GM21737 (cell line): Measurements from ENCODE around the gene COL9A3.
A peak's percentile ranks its signal among the peaks of the same experiment; 100 is the strongest.

ENCODE experiments used
- ATAC-seq: cut with Tn5 transposase; IDR thresholded peaks from one replicate; pipeline ENCODE4 v1.9.1; 2021; ENCODE audit warnings: mild to moderate bottlenecking, moderate library complexity; ENCODE audit not compliant: unreplicated experiment

Gene COL9A3

DNA sequence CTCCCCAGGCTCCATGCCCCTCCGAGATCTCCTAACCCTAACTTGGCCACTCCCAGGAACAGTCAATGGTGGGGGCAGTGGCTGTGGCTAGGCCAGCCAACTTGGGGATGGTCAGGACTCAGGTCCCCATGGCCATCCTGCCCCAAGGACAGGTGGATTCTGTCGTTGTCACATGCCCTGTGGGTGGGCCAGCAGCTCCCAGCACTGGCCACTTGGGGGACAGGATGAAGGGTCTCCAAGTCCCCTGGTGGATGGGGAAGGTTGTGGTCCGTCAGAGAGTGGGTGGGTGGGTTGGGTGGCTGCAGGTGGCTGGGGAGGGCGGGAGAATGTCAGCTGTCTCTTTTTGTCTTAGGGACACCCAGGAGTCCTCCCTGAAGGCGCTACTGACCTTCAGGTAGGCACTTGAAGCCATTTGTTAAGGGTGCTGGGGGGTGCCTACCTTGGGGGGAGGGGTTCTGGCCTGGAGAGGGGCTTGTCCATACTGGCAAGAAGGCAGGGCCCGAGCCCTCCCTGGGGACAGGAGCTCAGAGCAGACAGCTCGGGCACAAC is 5.5 kb downstream of the COL9A3 start:
- no peak for ATAC-seq

DNA sequence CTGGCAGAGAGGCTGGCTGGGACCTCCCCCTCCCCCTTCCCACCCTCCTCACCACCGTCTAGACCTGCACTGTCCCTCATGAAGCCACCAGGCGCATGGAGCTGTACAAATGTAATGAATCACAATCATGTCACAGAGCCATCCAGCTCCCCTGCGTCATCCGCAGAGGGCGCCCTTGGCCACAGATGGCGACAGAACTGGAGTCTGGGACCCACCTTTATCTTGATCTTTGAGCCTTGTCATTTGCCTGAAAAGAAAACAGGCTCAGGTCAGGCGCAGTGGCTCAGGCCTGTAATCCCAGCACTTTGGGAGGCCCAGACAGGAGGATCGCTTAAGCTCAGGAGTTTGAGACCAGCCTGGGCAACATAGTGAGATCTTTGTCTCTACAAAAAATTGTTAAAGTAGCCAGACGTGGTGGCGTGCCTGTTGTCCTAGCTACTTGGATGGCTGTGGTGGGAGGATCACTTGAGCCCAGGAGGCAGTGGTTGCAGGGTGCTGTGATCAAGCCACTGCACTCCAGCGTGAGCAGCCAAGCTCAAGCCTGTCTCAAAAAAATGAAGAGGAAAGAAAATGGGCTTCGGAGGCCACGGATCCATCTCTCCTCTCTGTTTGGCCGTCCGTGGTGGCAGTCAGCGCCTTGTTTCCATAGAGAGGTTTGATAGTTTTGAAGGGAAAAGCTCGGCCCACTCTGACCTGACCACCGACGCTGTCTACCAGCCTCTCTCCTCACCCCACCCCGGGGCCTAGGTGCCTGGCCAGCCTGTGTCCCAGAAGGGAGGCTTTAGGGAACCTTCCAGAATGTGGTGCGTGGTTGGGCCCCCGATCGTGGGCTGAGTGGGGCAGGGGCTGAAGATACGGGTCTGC is 6.2 kb downstream of the COL9A3 start:
- no peak for ATAC-seq

DNA sequence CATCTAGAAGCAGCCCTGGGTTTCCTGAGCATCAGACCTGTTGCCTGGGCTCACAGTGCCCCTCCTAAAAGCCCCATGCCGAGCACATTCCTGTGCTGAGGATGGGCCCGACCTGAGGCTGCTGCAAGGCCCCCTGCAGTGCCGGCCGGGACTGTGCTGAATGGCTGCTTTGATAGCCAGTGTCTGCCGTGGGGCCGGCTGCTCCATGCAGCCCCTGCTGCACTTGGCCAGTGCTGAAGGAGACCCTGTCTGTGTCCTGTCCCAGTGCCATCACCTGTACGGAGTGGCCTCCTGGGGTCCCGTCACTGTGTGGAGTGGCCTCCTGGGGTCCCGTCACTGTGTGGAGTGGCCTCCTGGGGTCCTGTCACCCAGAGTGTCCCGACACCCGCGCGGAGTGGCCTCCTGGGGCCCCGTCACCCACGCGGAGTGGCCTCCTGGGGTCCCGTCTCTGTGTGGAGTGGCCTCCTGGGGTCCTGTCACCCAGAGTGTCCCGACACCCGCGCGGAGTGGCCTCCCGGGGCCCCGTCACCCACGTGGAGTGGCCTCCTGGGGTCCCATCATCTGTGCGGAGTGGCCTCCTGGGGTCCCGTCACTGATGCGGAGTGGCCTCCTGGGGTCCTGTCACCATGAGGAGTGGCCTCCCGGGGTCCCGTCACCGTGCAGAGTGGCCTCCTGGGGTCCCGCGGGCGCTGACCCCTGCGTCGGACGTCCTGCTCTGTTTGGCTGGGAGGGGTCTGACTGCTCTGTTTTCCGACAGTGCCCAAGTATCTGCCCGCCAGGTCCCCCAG is 7.0 kb downstream of the COL9A3 start:
- no peak for ATAC-seq

DNA sequence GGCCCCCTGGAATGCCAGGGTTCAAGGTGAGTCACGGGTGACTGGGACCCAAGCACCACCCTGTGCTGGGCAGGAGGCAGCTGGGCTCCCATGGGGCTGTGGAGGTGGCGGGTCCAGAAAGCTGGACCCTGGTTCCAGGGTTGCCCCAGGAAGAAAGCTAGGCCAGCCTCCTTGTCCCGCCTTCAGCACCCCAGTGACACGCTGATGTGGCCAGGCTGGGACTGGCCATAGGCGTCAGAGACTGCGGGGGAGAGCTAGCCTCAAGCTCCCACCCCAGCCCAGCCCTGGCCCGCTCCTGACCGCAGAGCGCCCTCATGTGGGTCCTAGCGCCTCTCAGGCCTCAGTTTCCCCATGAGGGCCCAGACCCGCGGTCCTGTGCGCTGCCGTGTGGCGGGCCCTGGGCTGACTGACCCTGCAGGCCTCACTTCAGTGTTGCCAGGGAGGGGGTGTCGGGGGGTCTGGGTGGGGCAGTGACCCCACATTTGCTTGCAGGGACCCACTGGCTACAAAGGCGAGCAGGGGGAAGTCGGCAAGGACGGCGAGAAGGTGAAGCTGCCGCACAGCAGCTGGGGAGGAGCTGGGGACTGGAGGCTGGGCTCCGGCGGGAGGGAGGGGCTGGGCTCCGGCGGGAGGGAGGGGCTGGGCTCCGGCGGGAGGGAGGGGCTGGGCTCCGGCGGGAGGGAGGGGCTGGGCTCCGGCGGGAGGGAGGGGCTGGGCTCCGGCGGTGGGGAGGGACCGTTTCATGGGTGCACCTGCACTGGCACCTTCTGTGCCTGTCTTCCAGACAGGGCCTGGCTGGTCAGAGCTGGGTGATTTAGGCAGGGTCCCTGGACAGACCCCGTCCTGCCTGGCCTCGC is 7.9 kb downstream of the COL9A3 start:
- no peak for ATAC-seq

DNA sequence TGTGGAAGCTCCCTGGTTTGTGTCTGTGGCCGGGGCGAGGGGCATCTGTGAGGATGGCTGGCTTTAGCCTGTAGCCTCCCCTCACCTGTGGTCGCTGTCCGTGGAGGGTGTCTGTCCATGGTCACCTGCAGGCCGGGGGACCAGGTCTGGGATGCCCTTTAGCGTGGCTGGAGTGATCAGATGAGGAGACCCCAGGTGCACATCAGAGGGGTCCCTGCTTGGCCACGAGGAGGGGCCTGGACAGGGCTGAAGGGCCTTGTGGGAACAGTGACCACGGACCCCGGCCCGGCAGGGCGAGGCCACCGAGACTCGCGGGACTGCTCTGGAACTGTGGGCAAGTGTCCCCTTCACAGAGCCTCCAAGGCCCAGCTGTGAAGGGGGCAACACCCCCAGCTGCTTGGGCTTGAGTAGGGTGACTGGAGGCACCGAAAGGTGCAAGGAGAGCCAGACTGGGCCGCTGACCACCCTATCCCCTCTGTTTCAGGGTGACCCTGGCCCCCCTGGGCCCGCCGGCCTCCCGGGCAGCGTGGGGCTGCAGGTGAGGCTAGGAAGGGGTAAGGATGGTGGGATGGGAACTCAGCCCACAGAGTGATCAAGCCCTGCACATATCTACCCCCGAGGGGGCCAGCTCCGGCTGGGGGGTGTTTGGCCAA is 8.6 kb downstream of the COL9A3 start:
- no peak for ATAC-seq

DNA sequence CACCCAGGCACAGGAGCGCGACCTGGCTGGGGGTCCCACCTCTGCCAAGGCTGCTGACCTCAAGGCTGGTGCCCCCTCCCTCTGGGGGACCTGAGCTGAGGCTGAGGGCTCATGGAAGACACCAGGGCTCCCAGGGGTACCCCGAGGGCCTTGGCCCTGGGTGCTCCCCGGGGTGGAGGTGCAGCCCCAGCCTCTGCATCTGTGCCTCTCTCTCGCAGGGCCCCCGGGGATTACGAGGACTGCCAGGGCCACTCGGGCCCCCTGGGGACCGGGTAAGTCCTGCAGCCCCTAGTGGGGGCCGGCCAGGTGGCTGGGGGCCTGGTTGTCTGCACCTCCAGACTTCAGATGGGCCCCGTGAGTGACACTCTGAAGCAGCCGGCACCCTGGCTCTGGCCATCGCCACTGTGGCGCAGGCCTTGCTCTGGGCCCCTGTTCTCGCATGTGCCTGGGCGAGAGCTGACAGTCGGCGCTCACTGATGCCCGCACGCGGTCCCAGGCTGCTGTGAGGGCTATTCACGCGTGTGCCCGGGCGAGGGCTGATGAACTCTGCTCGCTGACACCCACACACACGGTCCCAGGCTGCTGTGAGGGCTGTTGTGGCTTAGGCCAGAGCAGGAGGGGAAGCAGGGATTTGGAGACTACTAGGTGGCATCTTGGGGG is 9.3 kb downstream of the COL9A3 start:
- ATAC-seq, result no peak

DNA sequence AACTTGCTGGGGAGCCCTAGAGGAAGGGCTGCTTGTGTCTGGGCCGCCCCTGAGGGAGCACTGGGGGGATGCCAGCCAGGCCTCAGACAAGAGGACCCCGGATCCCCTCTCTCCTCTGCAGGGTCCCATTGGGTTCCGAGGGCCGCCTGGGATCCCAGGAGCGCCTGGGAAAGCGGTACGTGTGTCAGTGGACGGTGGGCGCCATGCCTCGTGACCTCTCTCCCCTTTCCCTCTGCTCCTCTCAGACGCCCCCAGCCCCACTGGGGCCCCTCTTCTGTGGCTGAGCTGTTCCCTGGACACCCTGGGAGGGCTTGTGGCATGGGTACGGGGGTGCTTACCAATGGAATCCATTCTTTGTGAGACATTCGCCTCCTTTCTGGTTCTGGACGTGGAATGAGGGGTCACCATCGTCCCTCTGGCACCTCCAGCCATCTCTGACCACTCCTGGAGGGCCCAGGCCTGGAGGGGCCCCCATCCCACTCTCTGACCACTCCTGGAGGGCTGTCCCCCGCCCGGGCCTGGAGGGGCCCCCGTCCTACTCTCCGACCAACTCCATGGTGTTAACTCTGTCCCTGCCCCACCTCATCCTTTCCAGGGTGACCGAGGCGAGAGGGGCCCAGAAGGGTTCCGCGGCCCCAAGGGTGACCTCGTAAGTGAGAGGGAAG is 9.9 kb downstream of the COL9A3 start:
- ATAC-seq, result no peak

DNA sequence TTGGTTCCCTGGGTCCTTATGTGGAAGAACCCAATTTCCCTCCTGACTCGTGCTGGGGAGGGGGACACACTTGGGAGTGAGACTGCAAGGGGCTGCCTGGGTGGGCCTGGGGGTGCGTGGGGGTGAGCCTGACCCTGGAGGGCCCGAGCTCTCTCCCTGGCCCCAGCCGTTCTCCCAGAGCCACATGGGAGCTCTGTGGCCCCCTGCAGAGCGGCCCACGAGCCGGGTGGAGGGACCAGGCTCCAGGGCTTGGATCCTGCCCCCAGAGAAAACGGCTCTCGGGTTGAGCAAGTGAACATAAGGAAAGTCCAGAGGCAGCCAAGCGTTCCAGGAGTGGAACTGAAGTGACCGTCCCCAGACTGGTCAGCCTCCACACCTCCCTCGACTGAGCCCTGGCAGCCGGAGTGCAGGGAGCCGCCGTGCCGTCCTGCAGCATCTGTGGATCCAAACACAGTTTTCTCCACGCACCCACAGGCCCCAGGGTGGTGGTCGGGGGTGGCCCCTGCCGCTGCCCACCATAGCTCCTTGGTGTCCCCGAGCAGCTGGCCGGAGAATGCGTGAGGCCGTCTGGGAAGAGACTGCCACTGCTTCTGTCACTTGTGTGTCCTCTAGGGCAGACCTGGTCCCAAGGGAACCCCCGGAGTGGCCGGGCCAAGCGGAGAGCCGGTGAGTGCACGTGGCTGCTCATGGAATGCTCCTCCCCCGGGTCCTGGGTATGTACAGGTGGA is 10.6 kb downstream of the COL9A3 start:
- ATAC-seq, result no peak

DNA sequence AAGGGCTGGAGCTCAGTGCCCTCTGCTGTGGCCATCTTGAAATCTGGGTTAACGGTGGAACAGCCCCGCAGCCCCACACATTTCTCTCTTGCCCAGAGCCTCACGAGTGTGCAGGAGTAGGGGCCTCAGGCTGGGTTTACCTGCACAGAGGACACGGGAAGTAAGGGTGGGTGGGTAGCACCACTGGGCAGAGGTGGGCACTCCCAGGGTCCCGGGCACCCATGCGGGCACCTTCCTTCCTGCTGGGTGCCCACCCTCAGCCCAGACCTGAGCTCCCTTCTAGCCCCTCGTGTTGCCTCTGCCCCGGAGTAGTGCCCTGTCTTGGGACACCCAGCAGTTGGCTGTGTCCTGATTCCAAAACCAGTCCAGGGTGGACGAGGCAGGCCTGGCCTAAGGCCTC is 11.2 kb downstream of the COL9A3 start:
- no peak for ATAC-seq

DNA sequence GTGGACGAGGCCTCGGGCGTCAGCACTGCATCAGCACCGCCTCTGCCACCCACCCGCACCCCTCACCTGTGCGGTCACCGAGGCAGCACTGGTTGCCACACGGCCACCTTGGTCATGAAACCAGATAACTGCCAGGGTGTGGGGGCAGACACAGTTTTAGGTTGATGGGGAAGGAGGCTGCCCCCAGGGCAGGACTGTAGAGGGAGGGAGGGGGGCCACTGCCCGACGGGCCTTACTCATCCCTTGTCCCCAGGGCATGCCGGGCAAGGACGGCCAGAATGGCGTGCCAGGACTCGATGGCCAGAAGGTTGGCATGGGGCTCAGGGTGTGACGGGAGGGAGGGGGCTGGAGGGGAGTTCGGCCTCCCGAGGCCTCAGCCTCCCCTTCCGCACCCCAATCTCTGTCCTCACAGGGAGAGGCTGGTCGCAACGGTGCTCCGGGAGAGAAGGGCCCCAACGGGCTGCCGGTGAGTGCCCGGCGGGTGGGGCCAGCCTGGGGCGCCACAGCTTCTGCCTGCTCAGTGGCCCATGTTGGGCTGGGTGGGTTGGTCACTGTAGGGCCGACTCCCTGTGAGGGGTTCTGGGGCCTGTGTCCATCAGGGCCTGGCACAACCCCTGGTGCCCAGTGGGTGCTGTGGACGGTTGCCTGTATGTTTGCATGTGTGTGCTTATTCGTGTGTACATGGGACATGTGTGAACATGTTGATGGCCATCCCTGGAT is 11.8 kb downstream of the COL9A3 start:
- ATAC-seq, result no peak

DNA sequence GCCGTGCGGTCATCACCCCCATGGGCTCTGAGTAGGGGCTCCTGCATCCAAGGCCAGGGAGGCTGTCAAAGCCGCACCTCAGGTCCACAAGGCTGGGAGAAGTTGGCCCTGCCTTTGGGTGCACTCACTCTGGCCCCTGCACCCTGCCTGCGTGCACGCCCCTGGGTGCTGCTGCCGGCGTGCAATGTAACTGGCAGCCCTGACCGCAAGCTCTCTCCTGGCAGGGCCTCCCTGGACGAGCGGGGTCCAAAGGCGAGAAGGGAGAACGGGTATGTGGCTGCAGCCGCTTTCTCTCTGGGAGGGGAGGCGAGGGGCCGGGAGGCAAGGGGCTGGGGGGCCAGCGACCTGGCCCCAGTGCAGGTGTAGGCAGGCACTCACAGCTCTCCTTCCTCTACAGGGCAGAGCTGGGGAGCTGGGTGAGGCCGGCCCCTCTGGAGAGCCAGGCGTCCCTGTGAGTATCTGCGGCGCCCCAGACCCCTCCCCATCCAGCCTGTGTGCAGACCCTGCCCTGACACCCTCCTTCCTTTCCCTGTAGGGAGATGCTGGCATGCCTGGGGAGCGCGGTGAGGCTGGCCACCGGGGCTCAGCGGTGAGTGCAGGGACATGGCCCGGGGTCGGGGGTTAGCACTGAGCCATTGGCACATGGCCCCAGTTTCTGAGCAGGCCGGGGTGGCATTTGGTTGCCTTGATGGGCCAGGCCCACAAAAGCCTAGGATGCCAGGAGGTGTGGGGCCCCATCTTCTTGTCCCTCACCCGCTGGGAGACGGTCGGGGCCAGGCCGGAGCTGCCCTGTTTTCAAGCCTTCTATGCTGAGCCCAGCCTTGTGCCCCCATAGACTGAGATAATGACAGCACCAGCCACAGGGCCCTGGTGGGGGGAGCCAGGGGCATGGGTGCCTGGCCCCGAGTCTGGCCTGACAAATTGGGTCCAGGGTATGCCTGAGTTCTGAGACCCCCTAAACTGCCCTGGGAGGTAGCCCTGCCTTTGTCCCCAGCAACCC is 12.7 kb downstream of the COL9A3 start:
- no peak for ATAC-seq

DNA sequence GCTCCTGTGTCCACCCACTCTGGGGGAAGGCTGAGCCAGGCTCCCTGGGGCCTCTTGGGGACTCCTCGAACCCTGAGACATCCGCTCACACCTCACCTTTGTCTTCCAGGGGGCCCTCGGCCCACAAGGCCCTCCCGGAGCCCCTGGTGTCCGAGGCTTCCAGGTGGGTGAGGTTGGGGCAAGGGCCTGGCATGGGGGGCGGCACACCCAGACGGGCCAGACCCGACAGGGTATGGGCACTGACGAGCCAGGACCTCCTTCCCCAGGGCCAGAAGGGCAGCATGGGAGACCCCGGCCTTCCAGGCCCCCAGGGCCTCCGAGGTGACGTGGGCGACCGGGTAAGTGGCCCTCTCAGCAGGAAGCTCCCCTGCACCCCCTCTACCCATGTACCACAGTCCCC is 13.4 kb downstream of the COL9A3 start:
- ATAC-seq, result no peak

DNA sequence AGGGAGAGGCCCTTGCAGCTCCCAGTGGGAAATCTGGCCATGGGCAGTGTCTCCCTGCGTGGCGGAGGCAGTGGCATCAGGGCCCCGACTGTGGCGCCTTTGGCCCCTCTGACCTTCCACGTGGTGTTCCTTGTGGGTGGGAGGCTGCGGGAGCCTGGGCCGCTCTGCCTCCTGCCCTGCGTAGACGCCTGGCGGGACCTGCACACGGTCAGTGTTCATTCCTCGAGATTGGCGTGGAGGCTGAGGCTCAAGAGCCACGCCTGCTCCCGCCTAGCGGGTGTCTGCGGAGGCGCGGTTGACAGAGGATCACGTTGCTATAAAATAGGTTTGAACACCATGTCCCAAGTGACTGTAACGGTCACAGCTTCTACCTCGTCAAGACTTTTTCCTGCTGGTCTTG is 14.0 kb downstream of the COL9A3 start:
- no peak for ATAC-seq

DNA sequence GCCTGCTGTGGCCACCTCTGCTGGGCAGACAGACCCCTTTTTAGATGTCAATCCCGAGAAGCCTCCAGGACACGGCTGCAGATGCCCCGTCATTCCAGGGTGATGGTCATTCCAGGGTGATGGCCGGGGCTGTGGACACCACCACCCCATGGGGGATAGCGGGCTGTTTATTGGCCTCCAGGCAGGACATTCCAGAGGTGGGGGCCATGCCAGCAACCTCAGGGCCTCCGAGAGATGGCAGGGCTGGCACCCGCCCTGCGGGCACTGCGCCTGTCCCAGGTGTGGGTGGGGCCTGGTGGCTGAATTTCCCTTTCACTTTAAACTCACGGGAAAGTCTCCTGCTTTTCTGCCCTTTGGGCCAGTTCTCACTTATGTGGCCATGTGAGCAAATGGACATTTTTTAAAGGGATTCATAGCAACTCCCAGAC is 14.5 kb downstream of the COL9A3 start:
- no peak for ATAC-seq

DNA sequence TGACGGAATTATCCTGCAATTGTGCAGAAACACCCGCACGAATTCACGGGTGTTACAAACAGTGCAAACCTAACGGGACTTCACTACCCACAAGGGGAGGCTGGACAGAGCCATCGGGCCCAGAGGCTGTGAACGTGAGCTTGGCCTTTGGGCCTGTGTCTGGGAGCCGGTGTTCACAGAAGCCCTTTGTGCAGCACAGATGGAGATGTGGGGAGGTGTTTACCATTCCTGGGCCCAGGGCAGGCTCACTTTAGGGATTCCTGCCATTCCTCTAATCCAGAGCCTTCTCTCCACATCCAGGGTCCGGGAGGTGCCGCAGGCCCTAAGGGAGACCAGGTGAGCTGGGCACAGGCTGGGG is 15.0 kb downstream of the COL9A3 start:
- ATAC-seq, result no peak

DNA sequence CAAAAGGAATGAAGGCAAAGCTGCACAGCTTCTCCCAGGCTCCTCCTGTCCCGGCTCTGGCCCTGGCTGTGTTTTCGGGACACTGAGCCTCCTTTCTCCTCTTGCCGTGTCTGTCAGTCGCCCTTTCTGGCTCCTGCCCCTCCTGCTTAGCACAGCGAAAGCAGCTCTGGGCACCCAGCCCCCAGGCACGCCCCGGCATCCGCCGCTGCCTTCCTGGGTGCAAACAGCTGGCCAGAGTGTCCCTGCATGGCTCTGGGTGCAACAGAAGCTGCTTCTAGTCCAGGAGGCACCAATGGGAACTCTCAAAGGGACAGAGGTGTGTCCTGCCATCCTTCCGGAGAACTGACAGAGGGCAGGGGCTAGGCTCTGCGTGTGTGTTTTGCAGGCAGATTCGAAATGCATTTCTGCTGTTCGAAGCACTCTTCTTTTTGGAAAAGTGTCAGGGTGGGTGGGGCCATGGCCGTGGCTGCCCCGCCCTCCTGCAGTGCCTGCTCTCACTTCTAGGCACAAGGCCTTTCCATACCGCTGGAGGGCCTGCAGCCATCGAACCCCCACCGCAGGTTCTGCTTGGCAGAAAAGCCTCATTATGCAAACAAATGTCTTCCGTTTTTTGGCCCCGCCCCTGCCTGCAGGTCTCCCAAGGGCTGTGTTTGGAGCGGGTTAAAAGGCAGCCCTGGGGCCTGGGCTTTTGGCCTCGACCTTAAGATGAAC is 15.5 kb downstream of the COL9A3 start:
- ATAC-seq, result peak; percentile 77
